SK-N-SH (cell line): Measurements from ENCODE around the gene GDF9. TPM values are rescaled to one million over a fixed set of nuclear protein-coding genes. Genes with fewer than 3 reads are reported as not detected.
"Not testable (repeated sequence)": the region's sequence is repeated elsewhere in the genome, so short reads cannot be mapped to it uniquely, and the experiment has no call there.

Source experiments
- CTCF ChIA-PET: fragments of 300-600, 350-600 bp; formaldehyde crosslinking; extraction: SDS; loops from one replicate; lab custom pipeline; 2021; lab: Yijun Ruan, JAX
- POLR2A ChIA-PET: fragments of 350-600 bp; sonication (Branson Sonifier 250); formaldehyde crosslinking; extraction: SDS; loops from one replicate; lab custom pipeline; 2020; ENCODE audit warnings: antibody characterized with exemption, inconsistent platforms; lab: Yijun Ruan, JAX
- DNase-seq: peaks from one replicate; pipeline ENCODE4 v3.0.0; 2012
- H2AFZ ChIP-seq: fragments of 200-600 bp; sonication (generic); 2 replicates; pipeline ENCODE4 v1.8.1; 2016; ENCODE audit warnings: antibody characterized with exemption, mild to moderate bottlenecking, low read depth
- H3F3A ChIP-seq: fragments of 200-600 bp; sonication (generic); replicated peaks from 2 replicates; pipeline ENCODE3; 2016; ENCODE audit warnings: antibody characterized with exemption, mild to moderate bottlenecking; ENCODE audit not compliant: insufficient read depth
- H3K27ac ChIP-seq, 2 experiments: fragments of 200-500 bp in 1 of 2; fragments of 200-600 bp in 1 of 2; sonication (Bioruptor generic) in 1 of 2; sonication (generic), shearing (Covaris generic) in 1 of 2; 2 replicates each; pipeline versions ENCODE4 v1.5.1 to v1.6.1; 2014 to 2016; ENCODE audit warnings: low read depth in 2 of 2, inconsistent platforms in 1 of 2, low read length in 1 of 2, mild to moderate bottlenecking in 1 of 2, mixed read lengths in 1 of 2
- H3K27me3 ChIP-seq: fragments of 200-600 bp; sonication (generic), shearing (Covaris generic); 2 replicates; pipeline ENCODE4 v1.6.1; 2016; ENCODE audit warnings: mixed run types; ENCODE audit not compliant: insufficient read depth
- H3K36me3 ChIP-seq, 2 experiments: fragments of 200-500 bp in 1 of 2; fragments of 200-600 bp in 1 of 2; sonication (Bioruptor generic) in 1 of 2; sonication (generic) in 1 of 2; replicated peaks in 1 of 2; 2 replicates each; pipeline versions ENCODE3 to v1.5.1; 2014 to 2016; ENCODE audit warnings: low read length in 1 of 2, mild to moderate bottlenecking in 1 of 2; ENCODE audit not compliant: insufficient read depth in 2 of 2, control insufficient read depth in 1 of 2
- H3K4me1 ChIP-seq, 2 experiments: fragments of 200-500 bp in 1 of 2; fragments of 200-600 bp in 1 of 2; sonication (Bioruptor generic) in 1 of 2; sonication (generic), shearing (Covaris generic) in 1 of 2; 2 replicates each; pipeline versions ENCODE4 v1.5.1 to v1.6.1; 2014 to 2016; ENCODE audit warnings: low read depth in 1 of 2, low read length in 1 of 2, mixed run types in 1 of 2; ENCODE audit not compliant: insufficient read depth in 2 of 2, control insufficient read depth in 1 of 2
- H3K4me2 ChIP-seq: fragments of 200-600 bp; sonication (generic), shearing (Covaris generic); 2 replicates; pipeline ENCODE4 v1.6.1; 2017; ENCODE audit warnings: mixed run types
- H3K4me3 ChIP-seq, 2 experiments: fragments of 200-500 bp in 1 of 2; fragments of 200-600 bp in 1 of 2; sonication (Bioruptor generic) in 1 of 2; sonication (generic), shearing (Covaris generic) in 1 of 2; 2 replicates each; pipeline versions ENCODE4 v1.5.1 to v1.8.1; 2014 to 2016; ENCODE audit warnings: low read depth in 2 of 2, inconsistent platforms in 1 of 2, low read length in 1 of 2, mild to moderate bottlenecking in 1 of 2, mixed read lengths in 1 of 2, moderate library complexity in 1 of 2
- H3K79me2 ChIP-seq: fragments of 200-600 bp; sonication (generic); 2 replicates; pipeline ENCODE4 v1.8.1; 2017; ENCODE audit warnings: mild to moderate bottlenecking; ENCODE audit not compliant: insufficient read depth
- H3K9ac ChIP-seq: fragments of 200-600 bp; sonication (generic); 2 replicates; pipeline ENCODE4 v1.6.1; 2017; ENCODE audit warnings: mixed run types
- H3K9me2 ChIP-seq: fragments of 200-600 bp; sonication (generic); 2 replicates; pipeline ENCODE4 v1.6.1; 2017; ENCODE audit warnings: mixed run types
- H3K9me3 ChIP-seq: fragments of 200-600 bp; sonication (generic); 2 replicates; pipeline ENCODE4 v1.6.1; 2017; ENCODE audit warnings: mixed run types, mild to moderate bottlenecking, moderate library complexity
- H4K20me1 ChIP-seq: fragments of 200-600 bp; sonication (generic); 2 replicates; pipeline ENCODE4 v1.6.1; 2017; ENCODE audit warnings: mild to moderate bottlenecking, mixed run types; ENCODE audit not compliant: insufficient read depth
- EZH2phosphoT487 ChIP-seq: fragments of 200-600 bp; sonication (generic); IDR thresholded peaks from 2 replicates; pipeline ENCODE4 v1.6.1; 2017; ENCODE audit warnings: low read depth, mixed run types, mild to moderate bottlenecking, antibody characterized with exemption, moderate library complexity, borderline replicate concordance
- FOXM1 ChIP-seq: IDR thresholded peaks from 2 replicates; pipeline ENCODE4 v1.4.0; 2012; ENCODE audit warnings: low read depth, mild to moderate bottlenecking
- GABPA ChIP-seq: IDR thresholded peaks from 2 replicates; pipeline ENCODE4 v1.4.0; 2012; ENCODE audit warnings: low read depth, mild to moderate bottlenecking
- GATA2 ChIP-seq: sonication (generic); formaldehyde crosslinking; IDR thresholded peaks from 2 replicates; pipeline ENCODE4 v1.5.0; 2020; ENCODE audit warnings: mild to moderate bottlenecking, missing genetic modification reagents
- JUND ChIP-seq: IDR thresholded peaks from 2 replicates; pipeline ENCODE4 v1.4.0; 2012
- PBX3 ChIP-seq: IDR thresholded peaks from 2 replicates; pipeline ENCODE4; 2012
- POLR2AphosphoS5 ChIP-seq: IDR thresholded peaks from 2 replicates; pipeline ENCODE4 v1.6.1; 2012; ENCODE audit warnings: low read depth, low read length
- RAD21 ChIP-seq: IDR thresholded peaks from 2 replicates; pipeline ENCODE4 v1.6.1; 2012; ENCODE audit warnings: mild to moderate bottlenecking, low read length
- TCF12 ChIP-seq: IDR thresholded peaks from 2 replicates; pipeline ENCODE4 v1.4.0; 2012
- USF1 ChIP-seq: IDR thresholded peaks from 2 replicates; pipeline ENCODE4 v1.4.0; 2012; ENCODE audit warnings: low read depth, borderline replicate concordance
- USF2 ChIP-seq: fragments of 150-350 bp; IDR thresholded peaks from 2 replicates; pipeline ENCODE4 v1.6.1; 2017; ENCODE audit warnings: antibody characterized with exemption, low read length, low read depth, borderline replicate concordance
- WGBS: methylation state at CpG from one replicate; pipeline ENCODE4 v1.1.6; 2017; ENCODE audit warnings: low lambda C conversion rate; 5-methylcytosine and 5-hydroxymethylcytosine counted together
- polyA plus RNA-seq, 3 experiments: library from polyadenylated mRNA; depleted of rRNA; stranded (reverse); fragments of >200 nt; gene quantifications; 2 replicates each; pipeline ENCODE4 v1.2.3, GENCODE V29; 2012

GDF9 gene
- polyA plus RNA-seq, 1 of the 3 experiments (the other 2 are of a cell fraction): 0.82 TPM

GRCh38 chr5:132854992-132855391 is 11.3 kb downstream of the GDF9 start:
- DNase-seq: not testable (repeated sequence)

GRCh38 chr5:132854301-132854700 is 12.0 kb downstream of the GDF9 start:
- H3F3A ChIP-seq: peaks cover 5% of the 10 kb centered on the region
- no peak overlapping the region for H3K9ac ChIP-seq
- no peaks in the 10 kb centered on the region for H3K79me2 ChIP-seq
- ChIA-PET CTCF (interaction anchor here (0.9 to 1.4 kb wide), 2 partner anchors 9 to 24 kb away, joined by 4 to 6 read pairs; partner anchors contain the start of gene SHROOM1), POLR2A (interaction anchor here (1.6 kb wide), 1 partner anchor 12 kb away, joined by 7 read pairs; the partner anchor contains the start of genes GDF9 and UQCRQ)
- H3K9me2 ChIP-seq: no peaks in the 10 kb centered on the region
- H2AFZ ChIP-seq: peak overlapping the region; percentile 75
- no peaks in the 10 kb centered on the region for H3K27me3 ChIP-seq
- no peak overlapping the region for H3K4me3 ChIP-seq
- TF ChIP-seq JUND: no peak
- no peak for TF ChIP-seq RAD21
- no peak for TF ChIP-seq GATA2
- peak; percentile 48; the same call in 1 of the 2 replicates for TF ChIP-seq TCF12
- no peak for TF ChIP-seq EZH2phosphoT487
- no peak for TF ChIP-seq USF1
- peak; percentile 52; the same call in 1 of the 2 replicates for TF ChIP-seq PBX3
- no peak for TF ChIP-seq FOXM1
- TF ChIP-seq GABPA: no peak
- H3K4me1 ChIP-seq: no peaks in the 10 kb centered on the region
- no peaks in the 10 kb centered on the region for H4K20me1 ChIP-seq
- WGBS: 12% methylated on average over 3 of the region's 3 CpGs
- peak overlapping the region in 1 of 2 experiments; percentile 25; a peak in 1 of 4 replicates for H3K27ac ChIP-seq
- H3K9me3 ChIP-seq: no peaks in the 10 kb centered on the region
- DNase-seq: peak; percentile 20
- no peak overlapping the region for H3K4me2 ChIP-seq
- H3K36me3 ChIP-seq: no peaks in the 10 kb centered on the region

More at GRCh38 chr5:132854992-132855391, 11.3 kb downstream of the GDF9 start:
- H3K79me2 ChIP-seq, H3K4me3 ChIP-seq, H3K9me3 ChIP-seq, H3K4me1 ChIP-seq, H3K9me2 ChIP-seq, H2AFZ ChIP-seq, H3K36me3 ChIP-seq, H3K4me2 ChIP-seq, H3K27ac ChIP-seq, H4K20me1 ChIP-seq, H3F3A ChIP-seq, H3K9ac ChIP-seq, H3K27me3 ChIP-seq: not testable (repeated sequence)
- 98% methylated on average over 5 of the region's 5 CpGs for WGBS
- ChIA-PET POLR2A (interaction anchor here (1.6 kb wide), 1 partner anchor 11 kb away, joined by 7 read pairs; the partner anchor contains the start of genes GDF9 and UQCRQ), CTCF (interaction anchor here (1.4 kb wide), 1 partner anchor 25 kb away, joined by 6 read pairs; the partner anchor contains the start of gene SHROOM1)

- Histone ChIP-seq H3K27ac (peak overlapping the region in 1 of 2 experiments; percentile 25; a peak in 1 of 4 replicates), H4K20me1 (no peaks in the 10 kb centered on the region), H3K9me3 (no peaks in the 10 kb centered on the region), H2AFZ (peak overlapping the region; percentile 61; the same call in 1 of the 2 replicates), H3K9me2 (no peaks in the 10 kb centered on the region), H3K27me3 (no peaks in the 10 kb centered on the region), H3K4me2 (no peak overlapping the region), H3K4me3 (no peak overlapping the region), H3K36me3 (no peaks in the 10 kb centered on the region), H3K79me2 (no peaks in the 10 kb centered on the region), H3K4me1 (no peaks in the 10 kb centered on the region), H3F3A (peaks cover 5% of the 10 kb centered on the region), H3K9ac (no peak overlapping the region)
- no peak for DNase-seq
- TF ChIP-seq USF2: no peak
- TF ChIP-seq POLR2AphosphoS5: no peak
- 75% methylated on average over 1 of the region's 1 CpG for WGBS
- ChIA-PET CTCF (interaction anchor here (0.9 to 1.4 kb wide), 2 partner anchors 8 to 24 kb away, joined by 4 to 6 read pairs; partner anchors contain the start of gene SHROOM1), POLR2A (interaction anchor here (1.6 kb wide), 1 partner anchor 12 kb away, joined by 7 read pairs; the partner anchor contains the start of genes GDF9 and UQCRQ)
These were observed 12.5 kb downstream of the GDF9 start for GRCh38 chr5:132853790-132854189.
